Thoracic aorta (tissue), 2 donors: ENCODE data around the gene CATSPERZ. TPM values are rescaled to one million over a fixed set of nuclear protein-coding genes. Genes with fewer than 3 reads are reported as not detected.

ENCODE experiments used
- ATAC-seq: fragments of 150-250 bp; one replicate; pipeline ENCODE4 v1.8.0; 2017; ENCODE audit warnings: low read depth; ENCODE audit not compliant: insufficient number of reproducible peaks, low FRiP score
- DNase-seq: peaks from one replicate; pipeline ENCODE4 v3.0.0-alpha.2; 2020; ENCODE audit warnings: low spot score
- H3K27ac ChIP-seq, 2 donors: fragments of 200-600 bp; sonication (generic); 1 replicate in 1 of 2; 2 replicates in 1 of 2; pipeline ENCODE4 v1.5.1; 2016; ENCODE audit warnings: mild to moderate bottlenecking in 2 of 2, moderate library complexity in 2 of 2
- H3K27me3 ChIP-seq: fragments of 200-600 bp; sonication (generic); replicated peaks from 2 replicates; pipeline ENCODE4 v1.6.0; 2016; ENCODE audit warnings: mild to moderate bottlenecking; ENCODE audit not compliant: insufficient read depth
- H3K36me3 ChIP-seq: fragments of 200-600 bp; sonication (generic); one replicate; pipeline ENCODE4 v1.5.1; 2016
- H3K4me1 ChIP-seq, 2 donors: fragments of 200-600 bp; sonication (generic); 1 replicate in 1 of 2; 2 replicates in 1 of 2; pipeline versions ENCODE4 v1.5.1 to v1.6.0; 2016; ENCODE audit warnings: low read depth in 2 of 2, mild to moderate bottlenecking in 1 of 2; ENCODE audit not compliant: control insufficient read depth in 1 of 2
- H3K4me3 ChIP-seq: fragments of 200-600 bp; sonication (generic); 2 replicates; pipeline ENCODE4 v1.5.1; 2016; ENCODE audit warnings: mild to moderate bottlenecking
- H3K9me3 ChIP-seq: fragments of 200-600 bp; sonication (generic); 2 replicates; pipeline ENCODE4 v1.5.1; 2016
- CTCF ChIP-seq: fragments of 200-600 bp; sonication (generic); IDR thresholded peaks from one replicate; pipeline ENCODE4 v1.5.1; 2019; ENCODE audit warnings: antibody characterized with exemption
- total RNA-seq, 2 donors: library from RNA; depleted of rRNA; stranded (reverse); fragments of >200 nt; gene quantifications; one replicate each; pipeline versions ENCODE4 v1.1.0 to v1.2.3, GENCODE V29; 2016

The CATSPERZ gene
- total RNA-seq, 2 donors from 2014 or later, result not detected

- Histone ChIP-seq H3K27me3 (no peaks in the 10 kb centered on the region), H3K4me3 (peak overlapping the region; percentile 92), H3K9me3 (no peaks in the 10 kb centered on the region), H3K4me1 (peaks cover 13 to 44% of the 10 kb centered on the region in 2 donors), H3K36me3 (no peaks in the 10 kb centered on the region), H3K27ac (no peak overlapping the region)
- TF ChIP-seq CTCF, result no peak
- DNase-seq (no peak), ATAC-seq (no peak)
Measured at GRCh38 chr11:64304032-64304315, 3.8 kb downstream of the CATSPERZ start.

GRCh38 chr11:64304316-64305072, 4.3 kb downstream of the CATSPERZ start:
- peaks cover 12 to 39% of the 10 kb centered on the region in 2 donors for H3K4me1 ChIP-seq
- peak overlapping the region; percentile 43 to 64 for H3K27ac ChIP-seq
- no peaks in the 10 kb centered on the region for H3K27me3 ChIP-seq
- peak; percentile 77 for DNase-seq
- ATAC-seq, result peak; percentile 14
- H3K9me3 ChIP-seq, result no peaks in the 10 kb centered on the region
- peak; percentile 86 for TF ChIP-seq CTCF
- H3K4me3 ChIP-seq, result peak overlapping the region; percentile 92
- H3K36me3 ChIP-seq, result no peaks in the 10 kb centered on the region

GRCh38 chr11:64305075-64305690, 5.0 kb downstream of the CATSPERZ start, which contains the start of gene ESRRA:
TSS of gene ESRRA (plus strand) at chr11:64305524. CDS start at chr11:64307180, 1,656 bp downstream.
- peak; percentile 72 for ATAC-seq
- Histone ChIP-seq H3K27me3 (no peaks in the 10 kb centered on the region), H3K4me1 (peaks cover 7 to 32% of the 10 kb centered on the region in 2 donors), H3K4me3 (peak within 1 kb of the TSS; percentile 92), H3K36me3 (no peaks in the 10 kb centered on the region), H3K9me3 (no peaks in the 10 kb centered on the region), H3K27ac (peak within 1 kb of the TSS; percentile 64 to 66)
- DNase-seq, result peak; percentile 100
- TF ChIP-seq CTCF, result no peak

- Histone ChIP-seq H3K27me3 (no peaks in the 10 kb centered on the region), H3K9me3 (no peaks in the 10 kb centered on the region), H3K27ac (peak overlapping the region; percentile 50 to 66), H3K4me3 (peak overlapping the region; percentile 92), H3K36me3 (no peaks in the 10 kb centered on the region), H3K4me1 (peaks cover under 1 to 25% of the 10 kb centered on the region in 2 donors)
- DNase-seq (no peak), ATAC-seq (peak; percentile 1)
- TF ChIP-seq CTCF, result no peak
Measured at GRCh38 chr11:64305691-64306562, 5.8 kb downstream of the CATSPERZ start.

- Histone ChIP-seq H3K4me3 (peak overlapping the region; percentile 92), H3K9me3 (no peaks in the 10 kb centered on the region), H3K27me3 (no peaks in the 10 kb centered on the region), H3K4me1 (peaks cover 0 to 20% of the 10 kb centered on the region in 2 donors), H3K36me3 (no peaks in the 10 kb centered on the region), H3K27ac (peak overlapping the region; percentile 50 to 66)
- TF ChIP-seq CTCF, result no peak
- no peak for ATAC-seq
- no peak for DNase-seq
Measured at GRCh38 chr11:64306563-64306875, 6.4 kb downstream of the CATSPERZ start.
